Suprapubic skin (tissue), 4 donors: Measurements from ENCODE around the gene C12orf42.

Experiments used
- POLR2A ChIP-seq, 2 donors: fragments of 450-650 bp; IDR thresholded peaks; one replicate each; pipeline ENCODE4 v1.6.1; 2017; ENCODE audit warnings: antibody characterized with exemption in 2 of 2, mild to moderate bottlenecking in 2 of 2, moderate library complexity in 2 of 2
- POLR2AphosphoS5 ChIP-seq, 3 donors: sonication (generic); formaldehyde crosslinking; IDR thresholded peaks; one replicate each; pipeline ENCODE4 v1.6.1; 2017; ENCODE audit warnings: antibody characterized with exemption in 3 of 3
- TF ChIP-seq, protein P1 (sequence below), 2 donors: fragments of 200-600 bp in 1 of 2; fragments of 450-650 bp in 1 of 2; sonication (generic) in 1 of 2; IDR thresholded peaks; one replicate each; pipeline ENCODE4 v1.5.1; 2016 to 2019; ENCODE audit warnings: antibody characterized with exemption in 2 of 2, mild to moderate bottlenecking in 1 of 2, moderate library complexity in 1 of 2

DNA sequence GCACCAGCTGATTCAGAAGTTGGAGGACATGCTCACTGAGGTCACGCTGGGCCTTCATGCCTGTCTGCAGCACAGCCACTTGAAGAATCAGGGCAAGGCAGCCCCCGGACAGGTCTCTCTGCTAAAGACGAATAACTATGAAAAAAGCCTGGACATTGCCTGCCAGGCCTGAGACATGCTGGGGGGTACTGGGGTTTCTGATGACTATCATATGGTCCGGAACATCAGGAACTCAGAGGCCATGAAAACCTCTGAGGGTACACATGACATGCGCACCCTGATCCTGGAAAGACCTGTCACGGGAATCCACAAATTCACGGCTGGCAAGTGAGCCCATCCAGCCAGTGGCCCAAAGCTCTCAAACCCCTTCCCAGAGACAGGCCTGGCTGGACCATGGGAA, 8.8 kb upstream of the C12orf42 start:
- TF ChIP-seq, protein P1, sequence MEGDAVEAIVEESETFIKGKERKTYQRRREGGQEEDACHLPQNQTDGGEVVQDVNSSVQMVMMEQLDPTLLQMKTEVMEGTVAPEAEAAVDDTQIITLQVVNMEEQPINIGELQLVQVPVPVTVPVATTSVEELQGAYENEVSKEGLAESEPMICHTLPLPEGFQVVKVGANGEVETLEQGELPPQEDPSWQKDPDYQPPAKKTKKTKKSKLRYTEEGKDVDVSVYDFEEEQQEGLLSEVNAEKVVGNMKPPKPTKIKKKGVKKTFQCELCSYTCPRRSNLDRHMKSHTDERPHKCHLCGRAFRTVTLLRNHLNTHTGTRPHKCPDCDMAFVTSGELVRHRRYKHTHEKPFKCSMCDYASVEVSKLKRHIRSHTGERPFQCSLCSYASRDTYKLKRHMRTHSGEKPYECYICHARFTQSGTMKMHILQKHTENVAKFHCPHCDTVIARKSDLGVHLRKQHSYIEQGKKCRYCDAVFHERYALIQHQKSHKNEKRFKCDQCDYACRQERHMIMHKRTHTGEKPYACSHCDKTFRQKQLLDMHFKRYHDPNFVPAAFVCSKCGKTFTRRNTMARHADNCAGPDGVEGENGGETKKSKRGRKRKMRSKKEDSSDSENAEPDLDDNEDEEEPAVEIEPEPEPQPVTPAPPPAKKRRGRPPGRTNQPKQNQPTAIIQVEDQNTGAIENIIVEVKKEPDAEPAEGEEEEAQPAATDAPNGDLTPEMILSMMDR (IDR thresholded peaks at IDR 0.05) = no peak
- TF ChIP-seq POLR2AphosphoS5 (IDR thresholded peaks at IDR 0.05) (no peak), POLR2A (IDR thresholded peaks at IDR 0.05) (no peak)
